ENCODE measurements around the gene CTAG1A.
"Not testable (repeated sequence)": the region's sequence is repeated elsewhere in the genome, so short reads cannot be mapped to it uniquely, and the experiment has no call there.

- not testable (repeated sequence) for TF ChIP-seq EP300 (IDR thresholded peaks at IDR 0.05; ENCODE audit: low read depth); CTCF (IDR thresholded peaks at IDR 0.05); POLR2A (IDR thresholded peaks at IDR 0.05)
Observed at GRCh38 chrX:154611146-154611545, 26.2 kb downstream of the CTAG1A start.

Data from transverse colon (tissue), 3 donors.